ENCODE data around the gene ANGEL2. TPM values are rescaled to one million over a fixed set of nuclear protein-coding genes. Genes with fewer than 3 reads are reported as not detected.

Gene ANGEL2
- total and polyA plus RNA-seq, 2 of the 13 experiments (the other 11 are each of a cell fraction or from before 2014, with no cell fraction given) = 12.3 to 25.4 TPM

DNA sequence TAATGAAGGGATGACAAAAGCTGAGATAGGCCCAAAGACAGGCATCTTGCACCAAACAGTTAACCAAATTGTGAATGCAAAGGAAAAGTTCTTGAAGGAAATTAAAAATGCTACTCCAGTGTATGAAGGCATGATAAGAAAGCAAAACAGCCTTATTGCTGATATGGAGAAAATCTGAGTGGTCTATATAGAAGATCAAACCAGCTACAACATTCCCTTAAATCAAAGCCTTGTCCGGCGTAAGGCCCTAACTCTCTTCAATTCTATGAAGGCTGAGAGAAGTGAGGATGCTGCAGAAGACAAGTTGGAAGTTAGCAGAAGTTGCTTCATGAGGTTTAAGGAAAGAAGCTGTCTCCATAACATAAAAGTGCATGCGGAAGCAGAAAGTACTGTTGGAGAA, 4.3 kb upstream of the ANGEL2 start:
- ATAC-seq = no peak
- H2AFZ ChIP-seq (ENCODE audit: low read length) = no peak overlapping the region

DNA sequence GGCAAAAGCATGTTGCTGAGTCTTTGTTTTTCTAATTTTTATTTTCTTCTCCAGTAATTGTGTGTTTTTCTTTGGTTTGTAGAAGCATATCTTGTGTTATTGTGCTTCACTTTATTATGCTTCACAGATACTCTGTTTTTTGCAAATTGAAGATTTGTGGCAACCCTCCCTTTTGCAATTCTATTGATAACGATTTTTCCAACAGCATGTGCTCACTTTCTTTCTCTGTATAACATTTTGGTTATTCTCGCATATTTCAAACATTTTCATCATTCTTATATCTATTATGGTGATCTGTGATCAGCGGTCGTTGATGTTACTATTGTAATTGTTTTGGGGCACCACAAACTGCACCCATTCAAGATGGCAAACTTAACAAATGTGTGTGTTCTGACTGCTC, 3.8 kb upstream of the ANGEL2 start:
- no peak for DNase-seq (ENCODE audit: low spot score)
- H4K20me1 ChIP-seq (ENCODE audit: insufficient read depth, low read length) = no peaks in the 10 kb centered on the region
- peak; percentile 68; the same call in 1 of the 2 replicates for TF ChIP-seq RNF2 (conservative IDR thresholded peaks at IDR 0.05; ENCODE audit: low read depth)
- no peak for TF ChIP-seq ZBTB7A (CRISPR knock-in tag; IDR thresholded peaks at IDR 0.05)
- TF ChIP-seq HMG20B (CRISPR knock-in tag; conservative IDR thresholded peaks at IDR 0.05) = no peak
- TF ChIP-seq RELA (CRISPR knock-in tag; IDR thresholded peaks at IDR 0.05) = no peak
- TF ChIP-seq, protein P1, sequence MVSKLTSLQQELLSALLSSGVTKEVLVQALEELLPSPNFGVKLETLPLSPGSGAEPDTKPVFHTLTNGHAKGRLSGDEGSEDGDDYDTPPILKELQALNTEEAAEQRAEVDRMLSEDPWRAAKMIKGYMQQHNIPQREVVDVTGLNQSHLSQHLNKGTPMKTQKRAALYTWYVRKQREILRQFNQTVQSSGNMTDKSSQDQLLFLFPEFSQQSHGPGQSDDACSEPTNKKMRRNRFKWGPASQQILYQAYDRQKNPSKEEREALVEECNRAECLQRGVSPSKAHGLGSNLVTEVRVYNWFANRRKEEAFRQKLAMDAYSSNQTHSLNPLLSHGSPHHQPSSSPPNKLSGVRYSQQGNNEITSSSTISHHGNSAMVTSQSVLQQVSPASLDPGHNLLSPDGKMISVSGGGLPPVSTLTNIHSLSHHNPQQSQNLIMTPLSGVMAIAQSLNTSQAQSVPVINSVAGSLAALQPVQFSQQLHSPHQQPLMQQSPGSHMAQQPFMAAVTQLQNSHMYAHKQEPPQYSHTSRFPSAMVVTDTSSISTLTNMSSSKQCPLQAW (CRISPR knock-in tag; IDR thresholded peaks at IDR 0.05) = no peak
- TF ChIP-seq ZNF382 (CRISPR knock-in tag; IDR thresholded peaks at IDR 0.05; ENCODE audit: borderline replicate concordance) = no peak
- TF ChIP-seq CBX2 (IDR thresholded peaks at IDR 0.05; ENCODE audit: low read depth, low read length) = 0 out of 2 replicates have a peak, but pooled peaks have one; percentile 62
- TF ChIP-seq CBX2 (CRISPR knock-in tag; IDR thresholded peaks at IDR 0.05; ENCODE audit: low read depth) = no peak
- H3K9ac ChIP-seq (ENCODE audit: insufficient read depth, low read depth, low read length) = no peak overlapping the region
- POLR2A ChIA-PET = no interaction called here
- H2AFZ ChIP-seq (ENCODE audit: low read length) = no peak overlapping the region
- 28% methylated on average over 4 of the region's 4 CpGs for WGBS (ENCODE audit: low lambda C conversion rate)
- BruUV-seq (replicated peaks) = no TSS peak
- in situ Hi-C loops (cut with HindIII; ENCODE audit: extremely low pct_ligation_motif_present, low pct_unique_long_range_greater_than_20kb) = no loop called here
- FAIRE-seq = no peak
- H3K4me3 ChIP-seq (replicated peaks in 1 of 3; ENCODE audit: insufficient read depth in 1 of 3, low read depth in 2 of 3, low read length in 3 of 3) = no peak overlapping the region
- H3K79me2 ChIP-seq (ENCODE audit: insufficient read depth, low read length) = peaks cover 8% of the 10 kb centered on the region
- intact Hi-C loops (cut with micrococcal nuclease; ENCODE audit: unreplicated experiment) = loop anchor here (5.0 kb wide), 1 partner anchor 33 kb away; the partner anchor contains the start of gene RPS6KC1
- no peak overlapping the region for H3K27ac ChIP-seq (ENCODE audit: extremely low read length, insufficient read depth, low read length)
- no peaks in the 10 kb centered on the region for H3K36me3 ChIP-seq (replicated peaks in 1 of 2; ENCODE audit: control insufficient read depth in 1 of 2, insufficient read depth in 2 of 2, low read length in 2 of 2)
- no peak overlapping the region for H3K4me2 ChIP-seq (ENCODE audit: low read depth, low read length)
- ATAC-seq = no peak
- CTCF ChIA-PET (ENCODE audit: low intra/inter-chr PET ratio, low total read pairs) = no interaction called here
- H3K4me1 ChIP-seq (ENCODE audit: insufficient read depth, low read length) = peaks cover 16% of the 10 kb centered on the region
- peaks cover 0 to 3% of the 10 kb centered on the region in 2 experiments; a peak in 1 of 5 replicates for H3K27me3 ChIP-seq (ENCODE audit: control insufficient read depth in 1 of 2, insufficient read depth in 2 of 2, low read length in 2 of 2)
- H3K9me3 ChIP-seq (ENCODE audit: low read length) = no peaks in the 10 kb centered on the region

More for the DNA sequence above, 4.3 kb upstream of the ANGEL2 start:
- FAIRE-seq = no peak
- Histone ChIP-seq H3K27ac (ENCODE audit: extremely low read length, insufficient read depth, low read length) (no peak overlapping the region), H3K4me3 (replicated peaks in 1 of 3; ENCODE audit: insufficient read depth in 1 of 3, low read depth in 2 of 3, low read length in 3 of 3) (no peak overlapping the region), H3K9ac (ENCODE audit: insufficient read depth, low read depth, low read length) (no peak overlapping the region), H3K4me1 (ENCODE audit: insufficient read depth, low read length) (peaks cover 13% of the 10 kb centered on the region), H3K4me2 (ENCODE audit: low read depth, low read length) (no peak overlapping the region), H3K79me2 (ENCODE audit: insufficient read depth, low read length) (peaks cover 2% of the 10 kb centered on the region), H3K36me3 (replicated peaks in 1 of 2; ENCODE audit: control insufficient read depth in 1 of 2, insufficient read depth in 2 of 2, low read length in 2 of 2) (no peaks in the 10 kb centered on the region), H4K20me1 (ENCODE audit: insufficient read depth, low read length) (no peaks in the 10 kb centered on the region), H3K9me3 (ENCODE audit: low read length) (peaks cover 2% of the 10 kb centered on the region; the same call in 1 of the 2 replicates), H3K27me3 (ENCODE audit: control insufficient read depth in 1 of 2, insufficient read depth in 2 of 2, low read length in 2 of 2) (peaks cover 0 to 3% of the 10 kb centered on the region in 2 experiments; a peak in 1 of 5 replicates)
- TF ChIP-seq IRF2 (CRISPR knock-in tag; IDR thresholded peaks at IDR 0.05) = no peak
- no peak for TF ChIP-seq RFXAP (CRISPR knock-in tag; IDR thresholded peaks at IDR 0.05; ENCODE audit: borderline replicate concordance)
- no peak for TF ChIP-seq ZNF7 (CRISPR knock-in tag; IDR thresholded peaks at IDR 0.05)
- no peak for TF ChIP-seq ZNF383 (CRISPR knock-in tag; IDR thresholded peaks at IDR 0.05; ENCODE audit: borderline replicate concordance)
- TF ChIP-seq ZNF761 (CRISPR knock-in tag; conservative IDR thresholded peaks at IDR 0.05) = no peak
- no peak for TF ChIP-seq ZNF121 (CRISPR knock-in tag; IDR thresholded peaks at IDR 0.05)
- TF ChIP-seq KAT2B (IDR thresholded peaks at IDR 0.05; ENCODE audit: borderline replicate concordance, low read depth, low read length) = no peak
- TF ChIP-seq, protein P2, sequence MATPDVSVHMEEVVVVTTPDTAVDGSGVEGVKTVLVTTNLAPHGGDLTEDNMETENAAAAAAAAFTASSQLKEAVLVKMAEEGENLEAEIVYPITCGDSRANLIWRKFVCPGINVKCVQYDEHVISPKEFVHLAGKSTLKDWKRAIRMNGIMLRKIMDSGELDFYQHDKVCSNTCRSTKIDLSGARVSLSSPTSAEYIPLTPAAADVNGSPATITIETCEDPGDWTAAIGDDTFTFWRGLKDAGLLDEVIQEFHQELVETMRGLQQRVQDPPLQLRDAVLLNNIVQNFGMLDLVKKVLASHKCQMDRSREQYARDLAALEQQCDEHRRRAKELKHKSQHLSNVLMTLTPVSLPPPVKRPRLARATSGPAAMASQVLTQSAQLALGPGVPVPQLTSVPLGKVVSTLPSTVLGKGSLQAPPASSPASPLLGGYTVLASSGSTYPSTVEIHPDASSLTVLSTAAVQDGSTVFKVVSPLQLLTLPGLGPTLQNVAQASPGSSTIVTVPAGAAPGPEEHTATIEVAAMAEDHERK (CRISPR knock-in tag; IDR thresholded peaks at IDR 0.05; ENCODE audit: low read depth) = no peak
- TF ChIP-seq, protein P3, sequence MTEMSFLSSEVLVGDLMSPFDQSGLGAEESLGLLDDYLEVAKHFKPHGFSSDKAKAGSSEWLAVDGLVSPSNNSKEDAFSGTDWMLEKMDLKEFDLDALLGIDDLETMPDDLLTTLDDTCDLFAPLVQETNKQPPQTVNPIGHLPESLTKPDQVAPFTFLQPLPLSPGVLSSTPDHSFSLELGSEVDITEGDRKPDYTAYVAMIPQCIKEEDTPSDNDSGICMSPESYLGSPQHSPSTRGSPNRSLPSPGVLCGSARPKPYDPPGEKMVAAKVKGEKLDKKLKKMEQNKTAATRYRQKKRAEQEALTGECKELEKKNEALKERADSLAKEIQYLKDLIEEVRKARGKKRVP (CRISPR knock-in tag; IDR thresholded peaks at IDR 0.05) = no peak
- no TSS peak for BruUV-seq (replicated peaks)
- in situ Hi-C loops (cut with HindIII; ENCODE audit: extremely low pct_ligation_motif_present, low pct_unique_long_range_greater_than_20kb) (no loop called here), intact Hi-C loops (cut with micrococcal nuclease; ENCODE audit: unreplicated experiment) (no loop called here)
- ChIA-PET POLR2A (no interaction called here), CTCF (ENCODE audit: low intra/inter-chr PET ratio, low total read pairs) (no interaction called here)
- 79% methylated on average over 3 of the region's 3 CpGs for WGBS (ENCODE audit: low lambda C conversion rate)
- DNase-seq (ENCODE audit: low spot score) = no peak

Measured in HepG2 (cell line).